Measurements from ENCODE around the gene OASL.

The OASL gene

DNA sequence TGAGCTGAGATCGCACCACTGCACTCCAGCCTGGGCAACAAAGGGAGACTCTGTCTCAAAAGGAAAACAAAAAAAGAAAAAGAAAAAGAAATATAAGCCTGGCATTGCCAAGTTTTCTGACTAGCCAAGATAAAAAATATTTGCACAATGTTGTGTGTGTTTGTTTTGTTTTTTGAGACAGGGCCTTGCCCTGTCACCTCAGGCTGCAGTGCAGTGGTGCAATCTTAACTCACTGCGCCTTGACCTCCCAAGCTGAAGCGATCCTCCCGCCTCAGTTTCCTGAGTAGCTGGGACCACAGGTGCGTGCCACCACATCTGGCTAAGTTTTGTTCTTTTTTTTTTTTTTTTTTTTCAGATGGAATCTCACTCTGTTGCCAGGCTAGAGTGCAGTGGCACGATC is 17.3 kb downstream of the OASL start:
- DNase-seq (ENCODE audit: extremely low read depth, low read depth), result no peak
- TF ChIP-seq, protein P1, sequence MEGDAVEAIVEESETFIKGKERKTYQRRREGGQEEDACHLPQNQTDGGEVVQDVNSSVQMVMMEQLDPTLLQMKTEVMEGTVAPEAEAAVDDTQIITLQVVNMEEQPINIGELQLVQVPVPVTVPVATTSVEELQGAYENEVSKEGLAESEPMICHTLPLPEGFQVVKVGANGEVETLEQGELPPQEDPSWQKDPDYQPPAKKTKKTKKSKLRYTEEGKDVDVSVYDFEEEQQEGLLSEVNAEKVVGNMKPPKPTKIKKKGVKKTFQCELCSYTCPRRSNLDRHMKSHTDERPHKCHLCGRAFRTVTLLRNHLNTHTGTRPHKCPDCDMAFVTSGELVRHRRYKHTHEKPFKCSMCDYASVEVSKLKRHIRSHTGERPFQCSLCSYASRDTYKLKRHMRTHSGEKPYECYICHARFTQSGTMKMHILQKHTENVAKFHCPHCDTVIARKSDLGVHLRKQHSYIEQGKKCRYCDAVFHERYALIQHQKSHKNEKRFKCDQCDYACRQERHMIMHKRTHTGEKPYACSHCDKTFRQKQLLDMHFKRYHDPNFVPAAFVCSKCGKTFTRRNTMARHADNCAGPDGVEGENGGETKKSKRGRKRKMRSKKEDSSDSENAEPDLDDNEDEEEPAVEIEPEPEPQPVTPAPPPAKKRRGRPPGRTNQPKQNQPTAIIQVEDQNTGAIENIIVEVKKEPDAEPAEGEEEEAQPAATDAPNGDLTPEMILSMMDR (IDR thresholded peaks at IDR 0.05; ENCODE audit: low read depth, low read length), result no peak

DNA sequence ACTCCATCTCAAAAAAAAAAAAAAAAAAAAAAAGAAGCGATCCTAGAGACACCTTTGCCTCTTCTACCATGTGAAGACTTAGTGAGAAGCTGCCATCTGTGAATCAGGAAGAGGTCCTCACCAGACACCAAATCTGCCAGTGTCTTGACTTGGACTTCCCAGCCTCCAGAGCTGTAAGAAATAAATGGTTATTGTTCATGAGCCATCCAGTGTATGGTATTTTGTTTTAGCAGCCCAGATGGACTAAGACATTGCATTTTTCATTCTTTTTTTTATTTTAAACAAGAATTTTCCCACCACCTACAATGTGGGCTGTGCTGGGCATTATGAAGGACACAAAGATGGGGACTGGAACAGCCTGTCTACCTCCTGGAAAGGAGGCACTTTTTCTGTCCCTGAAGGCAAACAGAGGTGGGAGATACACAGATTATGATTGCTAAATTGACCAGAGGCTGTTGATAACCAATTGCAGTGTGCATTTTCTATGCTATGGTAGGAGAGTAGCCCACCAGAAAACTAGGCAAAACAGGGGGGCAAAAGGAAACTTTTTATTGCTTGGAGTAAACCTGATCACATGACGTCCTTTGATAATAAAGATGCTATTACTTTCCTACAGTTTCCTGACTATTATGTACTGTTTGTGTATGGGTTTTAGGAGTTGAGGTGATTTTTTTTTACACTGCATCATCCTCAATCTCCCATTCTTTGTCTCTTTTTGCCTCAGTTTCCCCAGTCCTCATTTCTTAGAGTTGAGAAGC is 20.0 kb downstream of the OASL start:
- TF ChIP-seq, protein P1 (IDR thresholded peaks at IDR 0.05; ENCODE audit: low read depth, low read length), result no peak
- no peak for DNase-seq (ENCODE audit: extremely low read depth, low read depth)

DNA sequence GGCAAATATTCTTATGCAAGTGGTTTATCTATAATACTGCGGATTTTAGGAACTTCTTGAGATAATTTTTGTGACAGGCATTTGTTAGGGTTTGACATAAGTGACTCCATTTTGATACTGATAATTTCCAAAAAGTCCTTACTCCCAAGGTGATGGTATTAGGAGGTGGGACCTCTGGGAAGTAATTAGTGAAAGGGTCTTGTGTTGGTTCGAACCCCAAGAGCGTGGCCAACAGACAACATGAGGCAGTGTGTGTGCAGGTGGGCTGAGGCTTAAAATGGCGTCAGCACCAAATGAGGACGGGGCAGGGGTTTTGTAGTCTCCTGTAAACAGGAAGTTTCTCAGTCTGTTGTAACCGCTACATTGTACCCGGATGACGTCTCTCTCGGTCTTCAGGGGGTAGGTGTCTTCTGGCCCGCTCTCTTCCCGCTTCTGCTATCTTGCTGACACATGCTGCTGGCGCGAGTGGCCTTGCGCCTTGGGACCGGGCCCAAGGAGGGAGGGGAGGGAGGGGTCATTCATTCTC is 21.0 kb downstream of the OASL start:
- TF ChIP-seq, protein P1 (IDR thresholded peaks at IDR 0.05; ENCODE audit: low read depth, low read length), result no peak
- DNase-seq (ENCODE audit: extremely low read depth, low read depth), result no peak

DNA sequence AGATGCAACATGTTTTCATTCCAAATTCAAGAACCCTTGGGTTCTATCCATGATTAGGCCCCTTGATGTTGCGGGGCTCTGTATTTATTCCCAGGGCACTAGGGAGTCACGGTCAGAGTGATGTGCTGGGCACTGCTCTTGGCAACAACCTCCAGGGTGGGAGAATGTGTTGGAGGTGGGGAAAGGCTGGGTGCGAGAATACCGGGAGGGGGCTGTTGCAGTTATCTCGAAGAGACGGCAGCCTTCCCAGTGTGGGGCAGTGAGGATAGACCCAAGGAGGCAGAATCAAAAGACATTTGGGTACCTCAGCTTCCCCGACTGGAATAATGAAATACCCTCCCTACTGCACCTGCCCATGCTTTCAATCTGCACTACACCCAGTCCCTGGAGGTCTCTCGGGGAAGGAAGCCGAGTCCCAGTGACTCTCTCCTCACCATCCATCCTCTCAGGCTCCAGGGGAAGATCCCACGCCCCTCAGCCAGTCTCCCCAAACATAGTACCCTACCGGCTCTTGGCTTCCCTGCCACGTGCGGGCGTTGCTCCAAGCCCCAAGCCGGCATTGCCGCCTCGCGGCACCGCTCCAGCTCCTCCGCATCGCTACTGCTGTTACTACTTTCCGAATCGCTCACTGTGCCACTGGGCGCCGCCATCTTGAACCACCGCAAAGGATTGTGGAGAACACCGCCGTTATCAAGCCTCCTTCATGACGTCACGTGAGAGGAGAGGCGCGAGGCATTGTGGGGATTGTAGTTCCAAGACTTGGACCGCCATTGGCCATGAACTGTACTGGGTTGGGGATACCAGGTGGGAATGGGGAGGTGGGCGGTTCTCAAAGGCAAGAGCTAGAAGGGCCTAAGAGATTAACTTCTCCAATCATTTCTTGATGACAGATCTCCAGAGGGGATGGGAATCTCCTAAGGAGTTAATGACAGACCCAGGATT is 22.9 kb downstream of the OASL start, which contains the start of gene C12orf43:
C12orf43 (minus strand) TSS at position 663 of the 942 bp plus-strand sequence; CDS start at position 650, 13 bp downstream.
- TF ChIP-seq, protein P1 (IDR thresholded peaks at IDR 0.05; ENCODE audit: low read depth, low read length), result no peak

DNA sequence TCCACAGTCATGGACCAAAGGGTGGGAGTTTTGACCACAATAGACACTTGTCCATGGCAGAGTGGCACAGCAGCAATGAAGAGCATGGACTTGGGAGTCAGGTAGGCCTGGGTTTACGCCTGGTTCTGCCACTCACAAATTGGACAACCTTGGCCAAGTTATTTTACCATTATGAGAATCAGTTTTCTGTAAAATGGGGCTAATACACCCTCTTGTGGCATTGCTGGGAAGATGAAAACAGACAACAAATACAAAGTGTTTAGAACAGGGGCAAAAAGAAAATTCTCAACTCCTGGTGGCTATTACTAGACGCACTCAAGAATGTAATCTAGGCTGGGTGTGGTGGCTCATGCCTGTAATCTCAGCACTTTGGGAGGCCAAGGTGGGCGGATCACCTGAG is 25.3 kb downstream of the OASL start:
- DNase-seq (ENCODE audit: extremely low read depth, low read depth), result no peak
- TF ChIP-seq, protein P1 (IDR thresholded peaks at IDR 0.05; ENCODE audit: low read depth, low read length), result no peak

More for the DNA sequence above, 22.9 kb downstream of the OASL start, which contains the start of gene C12orf43:
- DNase-seq (ENCODE audit: extremely low read depth, low read depth), result peak; percentile 56

DNA sequence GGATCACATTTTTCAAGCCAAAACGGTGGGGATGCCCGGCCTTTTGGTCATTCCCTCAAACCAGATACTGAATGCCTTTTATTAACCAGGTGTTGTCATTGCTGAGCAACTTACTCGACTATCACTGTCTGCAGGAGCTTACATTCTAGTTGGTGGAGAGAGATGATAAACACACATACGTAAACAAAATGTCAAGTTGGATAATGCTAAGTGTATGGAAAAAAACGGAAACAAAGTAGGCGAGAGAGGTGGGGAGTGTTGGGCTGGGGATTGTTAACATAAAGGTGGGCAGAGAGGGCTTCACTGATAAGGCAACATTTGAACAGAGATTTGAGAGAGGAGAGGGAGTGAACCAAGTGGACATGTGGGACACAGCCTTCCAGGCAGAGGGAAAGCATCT is 27.2 kb downstream of the OASL start:
- TF ChIP-seq, protein P1 (IDR thresholded peaks at IDR 0.05; ENCODE audit: low read depth, low read length), result no peak
- no peak for DNase-seq (ENCODE audit: extremely low read depth, low read depth)

Data from AG09319 (cell line).